Uterus (tissue), 4 donors: ENCODE measurements around the gene SLAMF7. TPM values are rescaled to one million over a fixed set of nuclear protein-coding genes. Genes with fewer than 3 reads are reported as not detected.

Source experiments
- DNase-seq, 2 donors: peaks; one replicate each; pipeline ENCODE4 v3.0.0-alpha.2; 2019 to 2020
- H3K27ac ChIP-seq, 2 donors: fragments of 200-600 bp; sonication (generic); 1 replicate in 1 of 2; 2 replicates in 1 of 2; pipeline ENCODE4 v1.5.1; 2016 to 2018
- H3K27me3 ChIP-seq, 2 donors: fragments of 200-600 bp; sonication (generic); one replicate each; pipeline ENCODE4 v1.5.1; 2018 to 2019; ENCODE audit warnings: control low read depth in 1 of 2
- H3K36me3 ChIP-seq, 2 donors: fragments of 200-600 bp; sonication (generic); one replicate each; pipeline ENCODE4 v1.5.1; 2019; ENCODE audit warnings: control low read depth in 1 of 2
- H3K4me1 ChIP-seq, 2 donors: fragments of 200-600 bp; sonication (generic); one replicate each; pipeline ENCODE4 v1.5.1; 2018 to 2019; ENCODE audit warnings: control low read depth in 1 of 2
- H3K4me3 ChIP-seq, 2 donors: fragments of 200-600 bp; sonication (generic); 1 replicate in 1 of 2; 2 replicates in 1 of 2; pipeline ENCODE4 v1.5.1; 2018 to 2019; ENCODE audit warnings: mild to moderate bottlenecking in 1 of 2
- H3K9me3 ChIP-seq, 2 donors: fragments of 200-600 bp; sonication (generic); one replicate each; pipeline ENCODE4 v1.5.1; 2019; ENCODE audit warnings: control low read depth in 1 of 2
- POLR2A ChIP-seq, 2 donors: fragments of 450-650 bp; IDR thresholded peaks; one replicate each; pipeline ENCODE4 v1.6.1; 2016; ENCODE audit warnings: antibody characterized with exemption in 2 of 2, mild to moderate bottlenecking in 1 of 2, moderate library complexity in 1 of 2
- intact Hi-C: fragments of 100-400 bp; cut with DNase I; formaldehyde crosslinking; loops from one replicate; pipeline ENCODE4 v1.15.1; 2023; ENCODE audit warnings: low total_unique reads
- total RNA-seq, 4 donors: library from RNA; depleted of rRNA in 3 of 4; stranded (reverse); fragments of >200 nt in 3 of 4; gene quantifications; one replicate each; pipeline versions ENCODE4 v1.1.0 to v1.2.4, GENCODE V29; 2014 to 2023
- TF ChIP-seq, protein P1 (sequence below), 4 experiments: fragments of 200-600 bp in 2 of 4; fragments of 450-650 bp in 2 of 4; sonication (generic) in 2 of 4; IDR thresholded peaks; one replicate each; pipeline ENCODE4 v1.5.1; 2016 to 2019; ENCODE audit warnings: antibody characterized with exemption in 4 of 4, mild to moderate bottlenecking in 2 of 4, moderate library complexity in 1 of 4
- donor health status: DM: yes; HTN: yes; CAD: no.

The SLAMF7 gene
- total RNA-seq, 4 donors from 2014 or later, result 0.76 to 1.6 TPM; not detected in 2

DNA sequence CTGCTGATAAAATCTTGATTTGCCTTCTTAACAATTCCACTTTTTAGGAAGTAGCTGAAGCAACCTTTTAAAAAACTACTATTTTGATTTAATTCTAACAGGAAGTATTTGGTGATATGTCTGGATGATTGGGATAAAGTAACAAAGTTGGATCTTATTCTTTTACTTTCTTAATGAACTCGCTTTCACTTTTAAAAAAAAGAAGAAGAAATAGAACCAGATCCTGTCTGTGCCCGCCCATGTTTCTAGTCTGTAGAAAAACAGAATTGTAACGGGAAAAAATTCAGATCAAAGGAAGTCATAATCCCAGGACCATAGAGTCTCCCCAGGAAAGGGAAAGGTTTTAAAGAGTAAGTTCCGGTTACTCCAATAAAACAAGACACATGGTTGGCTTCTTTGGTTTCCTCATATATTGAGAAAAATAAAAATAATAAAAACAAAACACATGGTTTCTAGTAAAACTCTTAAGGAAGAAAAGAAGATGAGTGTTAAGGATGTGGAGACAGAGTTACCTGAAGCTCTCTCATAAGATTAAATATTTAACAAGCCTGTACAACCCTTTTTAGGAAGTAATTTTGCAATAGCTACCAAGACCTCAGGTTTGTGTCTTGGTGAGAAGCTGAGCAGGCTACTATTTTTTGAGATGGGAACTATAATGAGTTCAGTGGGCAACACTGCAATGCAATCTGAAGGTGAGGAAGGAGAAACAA lies 32.4 kb upstream of the SLAMF7 start:
- Histone ChIP-seq H3K27me3 (no peaks in the 10 kb centered on the region), H3K27ac (no peak overlapping the region), H3K36me3 (no peaks in the 10 kb centered on the region), H3K4me3 (no peak overlapping the region), H3K9me3 (no peaks in the 10 kb centered on the region), H3K4me1 (no peaks in the 10 kb centered on the region)
- no peak for TF ChIP-seq POLR2A (IDR thresholded peaks at IDR 0.05)
- TF ChIP-seq, protein P1, sequence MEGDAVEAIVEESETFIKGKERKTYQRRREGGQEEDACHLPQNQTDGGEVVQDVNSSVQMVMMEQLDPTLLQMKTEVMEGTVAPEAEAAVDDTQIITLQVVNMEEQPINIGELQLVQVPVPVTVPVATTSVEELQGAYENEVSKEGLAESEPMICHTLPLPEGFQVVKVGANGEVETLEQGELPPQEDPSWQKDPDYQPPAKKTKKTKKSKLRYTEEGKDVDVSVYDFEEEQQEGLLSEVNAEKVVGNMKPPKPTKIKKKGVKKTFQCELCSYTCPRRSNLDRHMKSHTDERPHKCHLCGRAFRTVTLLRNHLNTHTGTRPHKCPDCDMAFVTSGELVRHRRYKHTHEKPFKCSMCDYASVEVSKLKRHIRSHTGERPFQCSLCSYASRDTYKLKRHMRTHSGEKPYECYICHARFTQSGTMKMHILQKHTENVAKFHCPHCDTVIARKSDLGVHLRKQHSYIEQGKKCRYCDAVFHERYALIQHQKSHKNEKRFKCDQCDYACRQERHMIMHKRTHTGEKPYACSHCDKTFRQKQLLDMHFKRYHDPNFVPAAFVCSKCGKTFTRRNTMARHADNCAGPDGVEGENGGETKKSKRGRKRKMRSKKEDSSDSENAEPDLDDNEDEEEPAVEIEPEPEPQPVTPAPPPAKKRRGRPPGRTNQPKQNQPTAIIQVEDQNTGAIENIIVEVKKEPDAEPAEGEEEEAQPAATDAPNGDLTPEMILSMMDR (IDR thresholded peaks at IDR 0.05), result no peak
- no peak for DNase-seq
- intact Hi-C loops, result no loop called here

GRCh38 chr1:160707236-160708064 lies 31.6 kb upstream of the SLAMF7 start:
- Histone ChIP-seq H3K4me3 (no peak overlapping the region), H3K36me3 (no peaks in the 10 kb centered on the region), H3K9me3 (no peaks in the 10 kb centered on the region), H3K27ac (no peak overlapping the region), H3K27me3 (no peaks in the 10 kb centered on the region), H3K4me1 (no peaks in the 10 kb centered on the region)
- intact Hi-C loops, result no loop called here
- no peak for TF ChIP-seq POLR2A (IDR thresholded peaks at IDR 0.05)
- TF ChIP-seq, protein P1 (IDR thresholded peaks at IDR 0.05), result no peak
- DNase-seq, result no peak

DNA sequence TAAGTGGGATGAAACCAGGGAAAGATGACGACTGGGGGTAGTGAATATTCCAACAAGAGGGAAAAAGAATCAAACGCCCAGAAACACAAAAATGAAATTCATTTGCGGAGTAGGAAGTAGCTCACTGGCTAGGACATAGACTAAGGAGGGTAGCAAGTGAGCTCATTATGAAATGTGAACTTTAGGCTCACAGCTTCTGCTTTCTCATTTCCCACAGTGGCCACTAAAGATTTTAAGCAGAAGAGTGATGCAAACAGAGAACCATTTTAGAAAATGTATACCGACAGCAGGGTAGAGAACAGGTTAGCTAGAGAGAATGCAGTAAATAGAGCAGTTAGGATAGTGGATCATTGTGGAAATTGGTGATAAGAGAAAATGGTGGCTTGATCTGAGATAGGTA lies 30.9 kb upstream of the SLAMF7 start:
- Histone ChIP-seq H3K9me3 (no peaks in the 10 kb centered on the region), H3K4me3 (no peak overlapping the region), H3K36me3 (no peaks in the 10 kb centered on the region), H3K27me3 (no peaks in the 10 kb centered on the region), H3K4me1 (no peaks in the 10 kb centered on the region), H3K27ac (no peak overlapping the region)
- no peak for DNase-seq
- TF ChIP-seq, protein P1 (IDR thresholded peaks at IDR 0.05), result no peak
- TF ChIP-seq POLR2A (IDR thresholded peaks at IDR 0.05), result no peak
- intact Hi-C loops, result no loop called here

DNA sequence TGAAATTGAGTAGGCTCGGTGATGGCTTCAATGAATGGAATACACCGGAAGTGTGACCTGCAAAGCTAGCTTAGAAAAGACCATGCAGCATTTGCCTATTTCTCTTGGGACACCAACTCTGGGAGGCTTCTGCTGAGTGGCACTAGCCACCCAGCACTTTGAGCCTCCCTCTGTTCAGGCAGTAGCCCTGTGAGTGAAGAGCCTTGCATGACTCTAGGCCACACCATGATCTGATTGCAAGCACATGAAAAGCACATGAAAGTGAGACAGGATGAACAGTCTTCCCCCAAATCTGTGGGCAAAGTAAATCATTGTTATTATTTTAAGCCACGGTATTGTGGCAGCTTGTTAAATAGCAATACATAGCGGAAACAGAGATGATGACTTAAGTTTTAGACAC lies 30.2 kb upstream of the SLAMF7 start:
- H3K27ac ChIP-seq, result no peak overlapping the region

More for the DNA sequence above, 30.2 kb upstream of the SLAMF7 start:
- no peak overlapping the region for H3K4me3 ChIP-seq
- TF ChIP-seq POLR2A (IDR thresholded peaks at IDR 0.05), result no peak
- TF ChIP-seq, protein P1 (IDR thresholded peaks at IDR 0.05), result no peak
- no peaks in the 10 kb centered on the region for H3K9me3 ChIP-seq
- H3K27me3 ChIP-seq, result no peaks in the 10 kb centered on the region
- no peaks in the 10 kb centered on the region for H3K4me1 ChIP-seq
- H3K36me3 ChIP-seq, result no peaks in the 10 kb centered on the region
- intact Hi-C loops, result no loop called here
- no peak for DNase-seq
